ENCODE results near the gene RNF207.

The RNF207 gene

GRCh38 chr1:6220236-6220635 is 14.3 kb downstream of the RNF207 start:
- TF ChIP-seq EP300 (IDR thresholded peaks at IDR 0.05; ENCODE audit: borderline replicate concordance) (peak; percentile 76; the same call in 1 of the 2 replicates), REST (IDR thresholded peaks at IDR 0.05; ENCODE audit: low read depth) (no peak), NFIC (IDR thresholded peaks at IDR 0.05) (peak; percentile 56; the same call in 1 of the 2 replicates), CREB1 (IDR thresholded peaks at IDR 0.05; ENCODE audit: low read depth) (no peak), TAF1 (IDR thresholded peaks at IDR 0.05; ENCODE audit: low read depth) (no peak), MAX (IDR thresholded peaks at IDR 0.05) (peak; percentile 85), TCF12 (IDR thresholded peaks at IDR 0.05; ENCODE audit: low read depth) (peak; percentile 78), CEBPB (IDR thresholded peaks at IDR 0.05) (no peak), EGR1 (IDR thresholded peaks at IDR 0.05) (peak; percentile 71), TEAD4 (IDR thresholded peaks at IDR 0.05) (peak; percentile 90), FOXM1 (IDR thresholded peaks at IDR 0.05; ENCODE audit: borderline replicate concordance, low read depth) (no peak; the same call in 1 of the 2 replicates), USF1 (IDR thresholded peaks at IDR 0.05) (peak; percentile 41), ZBTB7A (IDR thresholded peaks at IDR 0.05; ENCODE audit: low read depth) (no peak), YY1 (IDR thresholded peaks at IDR 0.05; ENCODE audit: low read depth) (no peak), RAD21 (IDR thresholded peaks at IDR 0.05; ENCODE audit: low read depth) (no peak; the same call in 1 of the 2 replicates)

- TF ChIP-seq CREB1 (IDR thresholded peaks at IDR 0.05; ENCODE audit: low read depth), result no peak
- TF ChIP-seq TAF1 (IDR thresholded peaks at IDR 0.05; ENCODE audit: low read depth), result no peak
- no peak for TF ChIP-seq CEBPB (IDR thresholded peaks at IDR 0.05)
- TF ChIP-seq MAX (IDR thresholded peaks at IDR 0.05), result no peak
- no peak for TF ChIP-seq EGR1 (IDR thresholded peaks at IDR 0.05)
- TF ChIP-seq NFIC (IDR thresholded peaks at IDR 0.05), result no peak
- no peak for TF ChIP-seq RAD21 (IDR thresholded peaks at IDR 0.05; ENCODE audit: low read depth)
- TF ChIP-seq TEAD4 (IDR thresholded peaks at IDR 0.05), result no peak
- no peak for TF ChIP-seq ZBTB7A (IDR thresholded peaks at IDR 0.05; ENCODE audit: low read depth)
- TF ChIP-seq EP300 (IDR thresholded peaks at IDR 0.05; ENCODE audit: borderline replicate concordance), result no peak
- no peak for TF ChIP-seq REST (IDR thresholded peaks at IDR 0.05; ENCODE audit: low read depth)
- TF ChIP-seq FOXM1 (IDR thresholded peaks at IDR 0.05; ENCODE audit: borderline replicate concordance, low read depth), result no peak
- TF ChIP-seq USF1 (IDR thresholded peaks at IDR 0.05), result no peak
- TF ChIP-seq YY1 (IDR thresholded peaks at IDR 0.05; ENCODE audit: low read depth), result no peak
Observed at GRCh38 chr1:6221210-6221784, 15.4 kb downstream of the RNF207 start.

GRCh38 chr1:6222636-6223035 is 16.7 kb downstream of the RNF207 start:
- no peak for TF ChIP-seq MAX (IDR thresholded peaks at IDR 0.05)

- TF ChIP-seq ZBTB7A (IDR thresholded peaks at IDR 0.05; ENCODE audit: low read depth) (no peak), EP300 (IDR thresholded peaks at IDR 0.05; ENCODE audit: borderline replicate concordance) (no peak), TEAD4 (IDR thresholded peaks at IDR 0.05) (no peak), FOXM1 (IDR thresholded peaks at IDR 0.05; ENCODE audit: borderline replicate concordance, low read depth) (no peak), YY1 (IDR thresholded peaks at IDR 0.05; ENCODE audit: low read depth) (no peak), CREB1 (IDR thresholded peaks at IDR 0.05; ENCODE audit: low read depth) (no peak), NFIC (IDR thresholded peaks at IDR 0.05) (no peak), TCF12 (IDR thresholded peaks at IDR 0.05; ENCODE audit: low read depth) (no peak), RAD21 (IDR thresholded peaks at IDR 0.05; ENCODE audit: low read depth) (no peak)
Observed at GRCh38 chr1:6223617-6224016, 17.7 kb downstream of the RNF207 start.

GRCh38 chr1:6224718-6225117 is 18.8 kb downstream of the RNF207 start:
- no peak for TF ChIP-seq TAF1 (IDR thresholded peaks at IDR 0.05; ENCODE audit: low read depth)
- peak; percentile 52; the same call in 1 of the 2 replicates for TF ChIP-seq TEAD4 (IDR thresholded peaks at IDR 0.05)
- TF ChIP-seq RAD21 (IDR thresholded peaks at IDR 0.05; ENCODE audit: low read depth), result no peak

- TF ChIP-seq NFIC (IDR thresholded peaks at IDR 0.05), result no peak
- no peak for TF ChIP-seq ZBTB7A (IDR thresholded peaks at IDR 0.05; ENCODE audit: low read depth)
- no peak for TF ChIP-seq USF1 (IDR thresholded peaks at IDR 0.05)
- TF ChIP-seq RAD21 (IDR thresholded peaks at IDR 0.05; ENCODE audit: low read depth), result no peak
- no peak for TF ChIP-seq REST (IDR thresholded peaks at IDR 0.05; ENCODE audit: low read depth)
- no peak for TF ChIP-seq CREB1 (IDR thresholded peaks at IDR 0.05; ENCODE audit: low read depth)
- no peak for TF ChIP-seq MAX (IDR thresholded peaks at IDR 0.05)
- no peak for TF ChIP-seq CEBPB (IDR thresholded peaks at IDR 0.05)
- no peak for TF ChIP-seq TCF12 (IDR thresholded peaks at IDR 0.05; ENCODE audit: low read depth)
- no peak for TF ChIP-seq TAF1 (IDR thresholded peaks at IDR 0.05; ENCODE audit: low read depth)
- no peak for TF ChIP-seq TEAD4 (IDR thresholded peaks at IDR 0.05)
- TF ChIP-seq YY1 (IDR thresholded peaks at IDR 0.05; ENCODE audit: low read depth), result no peak
- no peak for TF ChIP-seq EGR1 (IDR thresholded peaks at IDR 0.05)
Observed at GRCh38 chr1:6225651-6226050, 19.7 kb downstream of the RNF207 start.
